Activated CD4-positive, alpha-beta memory T cell treated with anti-CD3 and anti-CD28 coated beads, Interleukin-2, amount 10 ng/mL, durations not matched to agents 7 days and 5 days (primary cell): ENCODE results near the gene SGMS2. TPM values are rescaled to one million over a fixed set of nuclear protein-coding genes. Genes with fewer than 3 reads are reported as not detected.

ENCODE experiments used
- CTCF ChIA-PET: fragments of 350-600 bp; sonication (Branson Sonifier 250); formaldehyde crosslinking; loops from one replicate; lab custom pipeline; 2021; ENCODE audit warnings: antibody characterized with exemption, inconsistent platforms; lab: Charles Lee
- POLR2A ChIA-PET: fragments of 350-600 bp; sonication (Branson Sonifier 250); formaldehyde crosslinking; loops from one replicate; lab custom pipeline; 2021; ENCODE audit warnings: antibody characterized with exemption; lab: Charles Lee
- DNase-seq: peaks from one replicate; pipeline ENCODE4 v3.0.0-alpha.2; 2020
- H3K27ac Mint-ChIP-seq: one replicate; pipeline ENCODE4 v1.8.0; 2021; ENCODE audit warnings: mild to moderate bottlenecking, mixed read lengths
- H3K27me3 Mint-ChIP-seq: one replicate; pipeline ENCODE4 v1.8.0; 2021; ENCODE audit warnings: mixed read lengths
- H3K36me3 Mint-ChIP-seq: one replicate; pipeline ENCODE4 v1.8.0; 2021; ENCODE audit warnings: low read depth, mixed read lengths
- H3K4me1 Mint-ChIP-seq: one replicate; pipeline ENCODE4 v1.8.0; 2021; ENCODE audit warnings: mixed read lengths
- H3K4me3 Mint-ChIP-seq: one replicate; pipeline ENCODE4 v1.8.0; 2021; ENCODE audit warnings: mild to moderate bottlenecking, mixed read lengths
- H3K9me3 Mint-ChIP-seq: one replicate; pipeline ENCODE4 v1.8.0; 2021; ENCODE audit warnings: mixed read lengths
- total RNA-seq, 2 experiments: library from RNA; stranded (reverse); gene quantifications; one replicate each; pipeline ENCODE4 v1.2.3, GENCODE V29; 2021

Gene SGMS2
- under 1 TPM; 0.10 to 0.48 TPM for total RNA-seq

DNA sequence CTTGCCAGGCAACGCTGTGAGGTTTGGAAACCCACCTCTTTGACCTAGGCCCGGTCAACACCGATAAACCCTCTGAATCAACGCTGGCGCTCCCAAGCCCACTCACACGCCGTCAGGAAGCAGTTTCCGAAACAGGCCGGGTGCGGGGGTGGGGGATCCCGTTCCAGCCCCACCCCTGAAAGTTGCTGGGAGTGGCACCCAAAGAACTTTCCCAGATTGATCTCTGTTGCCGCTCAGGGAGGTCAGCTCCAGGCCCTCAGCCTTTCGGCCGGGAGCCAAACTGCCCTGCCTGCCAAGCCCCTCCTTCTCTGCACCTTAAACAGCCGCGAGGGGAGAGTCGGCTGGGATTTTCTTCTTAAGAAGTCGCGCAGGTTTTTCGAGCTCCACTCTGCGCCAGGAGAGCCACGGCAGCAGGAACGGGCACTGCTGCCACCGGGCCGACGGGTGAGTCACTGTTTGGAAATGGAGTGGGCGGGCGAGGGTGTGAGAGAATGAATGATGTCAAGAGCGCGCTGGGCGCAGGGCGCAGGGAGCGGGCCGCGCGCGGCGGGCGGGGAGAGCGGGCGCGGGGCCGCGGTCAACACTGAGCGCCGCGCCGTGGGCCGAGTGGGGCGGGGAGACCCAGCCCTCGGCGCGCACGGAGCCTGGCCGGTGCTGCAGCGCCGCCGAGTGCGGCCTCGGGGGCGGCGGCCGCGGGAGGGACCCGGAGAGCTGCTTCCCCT, at the start of gene SGMS2:
SGMS2 (plus strand) TSS at position 583 of the 722 bp plus-strand sequence. CDS start 70,622 bp downstream, outside the sequence.
- no peak within 1 kb of the TSS for H3K27ac Mint-ChIP-seq
- DNase-seq: peak; percentile 54
- H3K27me3 Mint-ChIP-seq: peaks cover 54% of the 10 kb centered on the region
- CTCF ChIA-PET: no interaction called here
- H3K4me3 Mint-ChIP-seq: peak within 1 kb of the TSS; percentile 75
- peaks cover 14% of the 10 kb centered on the region for H3K4me1 Mint-ChIP-seq
- POLR2A ChIA-PET: no interaction called here
- no peaks in the 10 kb centered on the region for H3K36me3 Mint-ChIP-seq
- H3K9me3 Mint-ChIP-seq: no peaks in the 10 kb centered on the region

DNA sequence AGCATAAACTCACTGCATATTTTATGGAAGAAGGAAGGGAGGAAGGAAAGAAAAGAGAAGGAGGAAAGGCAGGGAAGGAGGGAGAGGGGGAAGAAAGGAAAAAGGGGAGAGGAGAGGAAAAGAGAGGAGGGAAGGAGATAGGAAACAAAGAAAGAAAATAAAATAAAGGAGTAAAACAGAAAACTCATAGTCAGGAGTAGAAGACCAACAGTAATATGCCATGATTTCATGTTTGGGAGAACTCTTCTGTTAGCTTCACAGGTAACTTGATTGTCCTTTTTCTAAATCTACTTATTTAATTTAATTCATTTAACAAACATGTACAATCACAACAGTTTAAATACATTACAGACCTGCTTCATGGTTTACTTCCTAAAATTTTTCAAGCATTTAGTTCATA, 46.8 kb upstream of the SGMS2 start:
- no peaks in the 10 kb centered on the region for H3K4me1 Mint-ChIP-seq
- ChIA-PET POLR2A (no interaction called here), CTCF (no interaction called here)
- no peak overlapping the region for H3K27ac Mint-ChIP-seq
- peaks cover 3% of the 10 kb centered on the region for H3K27me3 Mint-ChIP-seq
- no peaks in the 10 kb centered on the region for H3K36me3 Mint-ChIP-seq
- DNase-seq: no peak
- H3K9me3 Mint-ChIP-seq: peaks cover 17% of the 10 kb centered on the region
- no peak overlapping the region for H3K4me3 Mint-ChIP-seq

DNA sequence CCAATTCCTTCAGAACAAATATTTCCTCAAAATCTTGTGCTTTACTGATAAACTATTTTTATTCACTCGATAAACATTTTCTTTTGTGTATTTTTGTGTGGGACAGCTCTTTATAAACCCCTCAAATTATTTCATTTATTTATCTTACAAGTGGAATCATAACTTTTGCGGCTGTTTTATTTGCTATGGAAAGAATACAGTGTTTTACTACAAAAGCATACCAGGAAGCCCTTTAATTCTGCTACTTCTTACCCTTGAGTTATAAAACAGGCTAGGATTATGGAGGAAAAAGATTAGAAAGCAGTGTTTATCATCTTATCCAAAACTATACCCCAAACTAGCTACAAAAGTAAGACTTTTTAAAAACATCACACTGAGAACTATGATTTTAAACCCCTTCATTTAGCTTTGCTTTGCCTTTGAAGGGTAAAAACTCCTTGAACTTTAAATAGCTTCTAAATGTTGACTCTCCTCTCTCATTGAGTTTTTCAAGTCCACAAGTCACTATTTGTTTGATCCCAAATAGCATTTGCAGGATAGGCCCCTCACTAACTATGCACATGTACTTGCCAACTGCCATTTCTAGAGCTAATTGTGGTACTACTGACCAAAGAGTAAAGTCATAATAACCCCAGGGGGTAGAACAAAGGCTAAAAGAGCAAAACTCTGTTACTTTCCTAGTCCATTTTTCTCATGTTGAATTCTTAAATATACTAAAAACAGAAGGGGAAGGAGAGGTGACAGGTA, 45.8 kb upstream of the SGMS2 start:
- Mint-ChIP-seq H3K4me1 (no peaks in the 10 kb centered on the region), H3K27ac (no peak overlapping the region), H3K4me3 (no peak overlapping the region), H3K27me3 (peaks cover 3% of the 10 kb centered on the region), H3K36me3 (no peaks in the 10 kb centered on the region), H3K9me3 (peaks cover 17% of the 10 kb centered on the region)
- DNase-seq: no peak
- ChIA-PET POLR2A (no interaction called here), CTCF (interaction anchor here (1.1 kb wide), 1 partner anchor 42 kb away, joined by 3 read pairs; no protein-coding TSS in a partner anchor)

DNA sequence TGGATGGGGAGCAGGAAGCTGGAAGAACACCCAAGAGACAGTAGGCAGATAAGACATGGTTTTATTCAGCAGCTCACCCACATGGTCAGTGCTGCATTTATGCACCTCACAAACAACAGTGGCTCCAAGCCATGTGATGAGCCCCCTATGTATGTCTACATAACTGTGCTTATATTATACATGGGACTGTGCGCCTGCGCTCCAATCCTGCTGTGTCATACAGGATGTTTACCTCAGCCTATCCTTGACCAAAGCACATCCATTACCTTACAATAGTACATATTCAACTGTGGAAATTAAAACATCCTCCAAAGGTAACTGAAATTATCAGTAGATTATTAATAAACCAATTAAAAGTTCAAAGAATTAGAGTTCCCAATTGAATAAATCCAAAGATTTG, 44.1 kb upstream of the SGMS2 start:
- H3K4me3 Mint-ChIP-seq: no peak overlapping the region
- no peaks in the 10 kb centered on the region for H3K4me1 Mint-ChIP-seq
- no peak overlapping the region for H3K27ac Mint-ChIP-seq
- DNase-seq: no peak
- ChIA-PET CTCF (no interaction called here), POLR2A (no interaction called here)
- H3K36me3 Mint-ChIP-seq: no peaks in the 10 kb centered on the region
- peaks cover 17% of the 10 kb centered on the region for H3K9me3 Mint-ChIP-seq
- H3K27me3 Mint-ChIP-seq: peaks cover 5% of the 10 kb centered on the region

DNA sequence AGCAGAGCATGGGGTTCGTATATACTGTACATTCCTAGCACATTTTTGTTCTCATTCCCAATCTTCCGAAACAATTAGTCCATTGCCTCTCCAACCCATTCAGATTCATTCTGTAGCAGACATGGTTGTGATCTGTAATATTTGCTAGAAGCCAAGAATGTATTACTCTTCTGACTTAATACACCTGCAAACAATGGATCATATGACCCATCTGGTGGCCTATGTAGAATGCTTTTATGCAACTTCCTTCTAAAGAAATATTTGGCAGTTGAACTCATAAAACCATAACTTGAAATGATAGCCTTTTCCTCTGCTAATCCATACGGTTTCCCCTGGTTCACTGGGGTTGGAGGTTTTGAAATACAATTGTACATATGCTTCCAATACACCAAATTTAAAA, 32.8 kb upstream of the SGMS2 start:
- DNase-seq: no peak

DNA sequence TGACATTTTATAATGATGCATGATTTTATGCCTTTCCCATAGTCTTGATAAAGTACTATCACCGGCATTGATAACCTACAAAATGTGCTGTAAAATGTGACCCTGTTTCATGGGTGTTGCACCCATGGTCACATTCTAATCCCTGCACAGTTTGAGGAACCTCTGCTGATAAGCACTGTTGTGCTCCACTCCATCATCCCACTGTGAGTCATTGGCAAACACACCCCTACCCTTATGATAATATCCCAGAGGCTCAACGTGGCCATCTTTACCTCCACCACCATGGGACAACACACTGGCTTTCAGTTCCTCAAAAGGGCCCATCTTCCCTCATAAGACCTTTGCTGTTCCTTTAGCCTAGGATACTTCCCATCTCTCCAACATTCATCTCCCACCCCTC, 32.0 kb upstream of the SGMS2 start:
- Mint-ChIP-seq H3K4me3 (no peak overlapping the region), H3K27ac (no peak overlapping the region), H3K9me3 (no peaks in the 10 kb centered on the region), H3K27me3 (peaks cover 19% of the 10 kb centered on the region), H3K4me1 (no peaks in the 10 kb centered on the region), H3K36me3 (no peaks in the 10 kb centered on the region)
- ChIA-PET CTCF (no interaction called here), POLR2A (no interaction called here)
- no peak for DNase-seq

More for the DNA sequence above, 32.8 kb upstream of the SGMS2 start:
- Mint-ChIP-seq H3K27me3 (peaks cover 15% of the 10 kb centered on the region), H3K9me3 (no peaks in the 10 kb centered on the region), H3K27ac (no peak overlapping the region), H3K36me3 (no peaks in the 10 kb centered on the region), H3K4me3 (no peak overlapping the region), H3K4me1 (no peaks in the 10 kb centered on the region)
- CTCF ChIA-PET: no interaction called here
- POLR2A ChIA-PET: no interaction called here

DNA sequence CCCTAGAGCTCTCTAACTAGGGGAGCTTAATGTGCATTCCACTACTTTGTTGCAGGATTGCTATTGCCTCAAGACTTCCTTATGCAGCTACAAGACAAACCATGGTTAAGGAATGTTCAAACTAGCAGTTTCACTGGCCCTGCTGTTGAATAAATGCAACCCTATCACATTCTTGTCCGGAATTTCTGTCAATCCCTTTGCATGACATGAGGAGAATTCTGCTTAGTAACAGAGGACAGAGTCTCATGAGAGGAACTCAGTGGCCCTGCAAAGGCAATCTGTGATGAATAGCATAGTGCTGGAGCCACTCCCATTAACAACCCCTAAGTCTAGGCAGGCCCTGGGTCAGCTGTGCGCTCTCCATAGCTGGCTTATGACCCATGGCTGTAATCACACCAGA, 30.7 kb upstream of the SGMS2 start:
- Mint-ChIP-seq H3K36me3 (no peaks in the 10 kb centered on the region), H3K9me3 (no peaks in the 10 kb centered on the region), H3K27me3 (peaks cover 19% of the 10 kb centered on the region), H3K4me1 (no peaks in the 10 kb centered on the region), H3K4me3 (no peak overlapping the region), H3K27ac (no peak overlapping the region)
- ChIA-PET POLR2A (no interaction called here), CTCF (interaction anchor here (0.9 kb wide), 1 partner anchor 36 kb away, joined by 3 read pairs; no protein-coding TSS in a partner anchor)
- DNase-seq: no peak

DNA sequence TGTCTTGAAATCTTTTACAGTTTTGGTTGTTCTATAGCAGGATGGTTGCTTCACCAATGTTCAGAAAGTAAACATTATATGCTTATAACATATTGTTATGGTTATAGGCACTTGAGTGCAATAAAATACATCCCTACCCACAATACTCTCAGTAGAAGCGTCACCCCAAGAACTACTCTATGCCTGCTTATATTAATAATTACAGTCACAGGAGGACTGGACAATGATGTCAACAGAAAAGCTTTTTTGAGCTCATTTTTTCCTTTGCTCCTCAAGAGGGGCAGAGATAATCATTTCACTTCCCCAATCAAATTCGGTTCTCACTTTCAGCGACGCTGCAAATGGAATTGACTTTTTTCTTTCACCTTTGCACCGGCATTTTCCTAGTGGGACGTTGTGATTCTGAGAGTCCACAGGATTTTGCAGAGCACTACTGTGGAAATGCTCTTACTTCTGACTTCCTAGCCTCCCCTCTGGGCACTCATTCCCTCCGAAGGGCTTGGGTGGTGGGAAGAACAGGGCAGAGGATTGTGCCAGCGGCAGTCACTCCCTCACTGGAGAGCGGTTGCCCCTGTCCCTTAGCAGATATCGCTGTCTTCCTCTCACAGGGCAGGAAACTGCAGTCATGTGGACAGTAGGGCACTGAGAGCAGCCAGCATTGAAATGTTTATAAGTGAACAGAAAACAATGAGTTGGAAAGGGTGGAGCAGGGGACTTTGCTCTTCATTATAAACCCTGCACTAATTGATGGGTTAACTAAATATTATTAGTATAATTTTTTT, 24.9 kb upstream of the SGMS2 start:
- ChIA-PET POLR2A (no interaction called here), CTCF (no interaction called here)
- no peaks in the 10 kb centered on the region for H3K36me3 Mint-ChIP-seq
- DNase-seq: no peak
- no peaks in the 10 kb centered on the region for H3K4me1 Mint-ChIP-seq
- no peak overlapping the region for H3K27ac Mint-ChIP-seq
- H3K9me3 Mint-ChIP-seq: no peaks in the 10 kb centered on the region
- no peak overlapping the region for H3K4me3 Mint-ChIP-seq
- peaks cover 25% of the 10 kb centered on the region for H3K27me3 Mint-ChIP-seq

DNA sequence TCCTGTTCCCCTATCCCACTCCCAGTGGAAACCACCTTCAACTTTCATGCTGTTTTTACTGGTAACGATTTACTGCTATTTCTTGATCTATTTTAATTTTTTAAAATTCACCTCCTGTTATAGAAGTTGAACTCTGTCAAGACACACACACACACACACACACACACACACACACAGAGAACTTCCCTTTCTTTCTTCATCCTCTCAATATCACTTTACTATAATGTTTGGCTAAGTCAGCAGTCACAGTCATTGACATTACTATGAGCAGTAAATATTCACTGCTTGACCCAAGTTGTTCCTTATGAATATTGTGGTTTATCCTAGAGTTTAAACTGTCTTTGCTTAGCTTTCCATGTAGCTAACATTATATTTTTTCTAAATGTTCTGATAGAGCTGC, 24.0 kb upstream of the SGMS2 start:
- H3K9me3 Mint-ChIP-seq: no peaks in the 10 kb centered on the region
- DNase-seq: no peak
- ChIA-PET POLR2A (no interaction called here), CTCF (no interaction called here)
- no peak overlapping the region for H3K27ac Mint-ChIP-seq
- peaks cover 24% of the 10 kb centered on the region for H3K27me3 Mint-ChIP-seq
- no peaks in the 10 kb centered on the region for H3K36me3 Mint-ChIP-seq
- H3K4me3 Mint-ChIP-seq: no peak overlapping the region
- H3K4me1 Mint-ChIP-seq: no peaks in the 10 kb centered on the region

DNA sequence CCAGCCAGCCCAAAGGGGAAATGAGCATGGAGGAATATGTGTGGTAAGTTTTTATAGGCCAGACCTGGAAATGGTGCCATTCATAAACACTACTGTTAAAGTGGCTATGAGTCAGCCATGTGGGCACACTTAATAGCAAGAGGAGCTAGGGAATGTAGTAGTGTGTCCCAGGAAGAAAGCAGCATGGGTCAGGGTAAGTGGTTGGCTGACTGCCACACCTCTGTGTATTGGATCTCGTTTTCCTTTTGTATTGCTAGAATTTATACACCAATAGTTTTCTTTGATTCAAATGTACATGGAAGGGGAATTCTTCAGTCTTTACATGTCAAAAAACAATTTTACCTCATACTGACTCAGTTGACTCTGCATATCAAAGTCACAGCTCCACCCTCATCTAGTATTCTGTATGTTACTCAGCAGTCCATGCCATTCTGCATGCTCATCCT, 22.9 kb upstream of the SGMS2 start:
- H3K4me3 Mint-ChIP-seq: no peak overlapping the region
- H3K4me1 Mint-ChIP-seq: no peaks in the 10 kb centered on the region
- H3K9me3 Mint-ChIP-seq: no peaks in the 10 kb centered on the region
- H3K36me3 Mint-ChIP-seq: no peaks in the 10 kb centered on the region
- no peak for DNase-seq
- peaks cover 19% of the 10 kb centered on the region for H3K27me3 Mint-ChIP-seq
- no peak overlapping the region for H3K27ac Mint-ChIP-seq
- ChIA-PET POLR2A (no interaction called here), CTCF (no interaction called here)

DNA sequence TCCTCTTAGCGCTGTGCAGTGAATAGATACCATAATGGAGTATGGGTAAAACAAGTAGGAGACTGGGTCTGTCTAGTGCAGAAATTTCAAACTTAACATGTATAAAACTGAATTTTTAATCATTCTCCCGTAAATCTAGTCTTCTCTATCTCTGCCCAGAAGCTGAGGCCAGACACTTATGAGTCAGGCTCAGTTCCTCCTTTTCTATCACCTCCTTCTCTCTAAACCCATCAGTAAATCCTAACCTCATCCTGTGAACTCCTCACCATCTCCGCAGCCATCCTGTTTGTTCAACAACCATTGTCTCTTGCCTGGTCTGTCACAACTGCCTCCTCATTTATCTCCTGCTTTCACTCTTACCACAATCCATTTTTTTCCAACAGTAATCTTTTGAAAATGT, 19.8 kb upstream of the SGMS2 start:
- Mint-ChIP-seq H3K27ac (no peak overlapping the region), H3K4me3 (no peak overlapping the region), H3K4me1 (no peaks in the 10 kb centered on the region), H3K36me3 (no peaks in the 10 kb centered on the region), H3K27me3 (peaks cover 13% of the 10 kb centered on the region), H3K9me3 (no peaks in the 10 kb centered on the region)
- ChIA-PET CTCF (no interaction called here), POLR2A (no interaction called here)
- no peak for DNase-seq

DNA sequence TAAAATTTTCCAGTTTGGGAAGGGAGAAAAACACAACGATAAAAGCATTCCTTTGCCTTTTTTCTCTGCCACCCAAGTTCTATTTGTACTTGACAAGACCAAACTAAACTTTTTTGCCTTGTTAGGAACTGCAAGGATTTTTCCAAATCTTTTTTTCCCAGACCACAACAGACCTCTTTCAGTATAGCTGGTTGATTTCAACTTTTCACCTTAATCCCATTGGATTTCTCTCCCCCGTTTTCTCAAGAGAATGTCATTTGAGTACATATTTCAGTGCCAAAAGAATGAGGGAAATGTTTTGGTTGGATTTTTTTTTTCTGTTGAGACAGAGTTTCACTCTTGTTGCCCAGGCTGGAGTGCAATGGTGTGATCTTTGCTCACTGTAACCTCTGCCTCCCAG, 18.5 kb upstream of the SGMS2 start:
- no peak for DNase-seq
- POLR2A ChIA-PET: no interaction called here
- CTCF ChIA-PET: no interaction called here
- no peaks in the 10 kb centered on the region for H3K9me3 Mint-ChIP-seq
- no peak overlapping the region for H3K4me3 Mint-ChIP-seq
- no peak overlapping the region for H3K27ac Mint-ChIP-seq
- H3K4me1 Mint-ChIP-seq: no peaks in the 10 kb centered on the region
- peaks cover 10% of the 10 kb centered on the region for H3K27me3 Mint-ChIP-seq
- no peaks in the 10 kb centered on the region for H3K36me3 Mint-ChIP-seq

DNA sequence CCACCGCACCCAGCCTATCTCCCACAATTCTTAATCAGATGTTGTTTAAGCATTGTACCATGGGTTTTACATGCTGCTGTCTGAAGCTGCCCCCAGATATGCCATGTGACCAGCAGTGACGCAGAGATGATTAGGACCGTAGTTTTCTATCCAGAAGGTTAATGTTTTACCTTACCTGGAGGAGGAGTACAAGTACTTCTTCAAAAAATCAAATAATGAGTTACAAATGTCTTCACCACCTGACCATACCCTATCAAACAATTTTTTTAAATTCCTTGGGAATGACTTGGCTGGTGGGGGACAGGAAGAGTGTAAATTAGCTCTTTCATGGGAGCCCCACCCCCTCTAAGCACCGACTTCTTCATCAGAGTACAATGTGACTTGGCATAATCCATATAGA, 16.2 kb upstream of the SGMS2 start:
- POLR2A ChIA-PET: no interaction called here
- H3K9me3 Mint-ChIP-seq: no peaks in the 10 kb centered on the region

More for the DNA sequence above, 16.2 kb upstream of the SGMS2 start:
- Mint-ChIP-seq H3K27ac (no peak overlapping the region), H3K36me3 (no peaks in the 10 kb centered on the region), H3K4me3 (no peak overlapping the region), H3K27me3 (peaks cover 8% of the 10 kb centered on the region), H3K4me1 (no peaks in the 10 kb centered on the region)
- DNase-seq: no peak
- CTCF ChIA-PET: no interaction called here
